C1 segment of cervical spinal cord (tissue), 14 donors: ENCODE measurements around the gene PIGZ.

Source experiments
- DNase-seq, 14 donors: peaks; one replicate each; lab custom pipeline; 2025; lab: John Stamatoyannopoulos, UW

The PIGZ gene

GRCh38 chr3:196968233-196969133 lies at the start of gene PIGZ:
PIGZ (minus strand) TSS chr3:196968833; CDS start chr3:196952031, 16,802 bp downstream.
- DNase-seq, result peak in 5 of 14 donors; percentile 13 to 61 (median 40)

- DNase-seq, result no peak
Measured at GRCh38 chr3:197017003-197017402, 48.4 kb upstream of the PIGZ start.

- DNase-seq, result no peak
Measured at GRCh38 chr3:197015790-197016736, 47.4 kb upstream of the PIGZ start.

GRCh38 chr3:197014942-197015575 lies 46.4 kb upstream of the PIGZ start:
- no peak for DNase-seq

GRCh38 chr3:197014024-197014423 lies 45.4 kb upstream of the PIGZ start:
- DNase-seq, result no peak

GRCh38 chr3:197012540-197012883 lies 43.9 kb upstream of the PIGZ start:
- no peak for DNase-seq

GRCh38 chr3:197011780-197012539 lies 43.3 kb upstream of the PIGZ start:
- DNase-seq, result no peak

GRCh38 chr3:197010556-197011351 lies 42.1 kb upstream of the PIGZ start:
- peak in 1 of 14 donors; percentile 47 for DNase-seq

- DNase-seq, result no peak
Measured at GRCh38 chr3:197009532-197010019, 40.9 kb upstream of the PIGZ start.

GRCh38 chr3:197008436-197009209 lies 40.0 kb upstream of the PIGZ start:
- no peak for DNase-seq

GRCh38 chr3:197007953-197008352 lies 39.3 kb upstream of the PIGZ start:
- DNase-seq, result no peak

GRCh38 chr3:197007296-197007940 lies 38.8 kb upstream of the PIGZ start:
- no peak for DNase-seq

GRCh38 chr3:197006860-197007259 lies 38.2 kb upstream of the PIGZ start:
- DNase-seq, result no peak

GRCh38 chr3:197006446-197006845 lies 37.8 kb upstream of the PIGZ start:
- DNase-seq, result no peak

- DNase-seq, result peak in 1 of 14 donors; percentile 53
Measured at GRCh38 chr3:197003461-197004385, 35.1 kb upstream of the PIGZ start.

- peak in 12 of 14 donors; percentile 29 to 84 (median 46) for DNase-seq
Measured at GRCh38 chr3:197002701-197003454, 34.2 kb upstream of the PIGZ start.
